B cell (primary cell): Measurements from ENCODE around the gene MARK4.

Experiments used
- CTCF ChIP-seq: fragments of 200-600 bp; IDR thresholded peaks from one replicate; pipeline ENCODE4 v1.8.0; 2022; ENCODE audit warnings: antibody characterized with exemption, mild to moderate bottlenecking
- EZH2 ChIP-seq: IDR thresholded peaks from 2 replicates; pipeline ENCODE4 v1.6.1; 2012; ENCODE audit warnings: borderline replicate concordance, low read depth, mild to moderate bottlenecking, moderate library complexity, low read length; ENCODE audit not compliant: insufficient read depth, poor library complexity, severe bottlenecking

GRCh38 chr19:45213031-45213430 lies 38.0 kb upstream of the MARK4 start:
- TF ChIP-seq EZH2 (no peak), CTCF (no peak)
